ENCODE results near the gene MAGEA2B.
"Not testable (repeated sequence)": the region's sequence is repeated elsewhere in the genome, so short reads cannot be mapped to it uniquely, and the experiment has no call there.

MAGEA2B gene

GRCh38 chrX:152713815-152714787 is at the start of gene MAGEA2B:
MAGEA2B (plus strand) TSS chrX:152714628; CDS start chrX:152717107, 2,479 bp downstream.
- not testable (repeated sequence) for DNase-seq

- no peak for DNase-seq
These were observed 40.3 kb upstream of the MAGEA2B start for GRCh38 chrX:152674135-152674534.

GRCh38 chrX:152674652-152675051 is 39.8 kb upstream of the MAGEA2B start:
- not testable (repeated sequence) for DNase-seq

GRCh38 chrX:152681012-152681411 is 33.4 kb upstream of the MAGEA2B start:
- DNase-seq: not testable (repeated sequence)

- DNase-seq: not testable (repeated sequence)
These were observed 16.2 kb upstream of the MAGEA2B start, which contains the start of gene MAGEA3 for GRCh38 chrX:152697952-152698931. MAGEA3 (plus strand) TSS chrX:152698794; CDS start chrX:152700833, 2,039 bp downstream.

GRCh38 chrX:152700390-152700789 is 14.0 kb upstream of the MAGEA2B start:
- not testable (repeated sequence) for DNase-seq

GRCh38 chrX:152706500-152706899 is 7.9 kb upstream of the MAGEA2B start:
- not testable (repeated sequence) for DNase-seq

GRCh38 chrX:152709173-152709572 is 5.3 kb upstream of the MAGEA2B start, which contains the start of gene CSAG2:
CSAG2 (minus strand) TSS chrX:152709273; CDS start chrX:152709112, 161 bp downstream.
- not testable (repeated sequence) for DNase-seq

- not testable (repeated sequence) for DNase-seq
These were observed 1.2 kb upstream of the MAGEA2B start for GRCh38 chrX:152713195-152713594.

- no peak for DNase-seq
These were observed 11.0 kb downstream of the MAGEA2B start for GRCh38 chrX:152725409-152725808.

- peak; percentile 95 for DNase-seq
These were observed 19.0 kb downstream of the MAGEA2B start, which contains the start of the genes CSAG1 and MAGEA12 for GRCh38 chrX:152733261-152733975. CSAG1 (minus strand) TSS chrX:152733721; CDS start chrX:152732460, 1,261 bp downstream. MAGEA12 (plus strand) TSS chrX:152733757; CDS start chrX:152736162, 2,405 bp downstream.

- not testable (repeated sequence) for DNase-seq
These were observed 19.9 kb downstream of the MAGEA2B start for GRCh38 chrX:152734143-152734858.

- DNase-seq: no peak
These were observed 20.7 kb downstream of the MAGEA2B start for GRCh38 chrX:152735101-152735500.

- no peak for DNase-seq
These were observed 21.6 kb downstream of the MAGEA2B start for GRCh38 chrX:152735860-152736511.

GRCh38 chrX:152736528-152736927 is 22.1 kb downstream of the MAGEA2B start:
- DNase-seq: not testable (repeated sequence)

- DNase-seq: no peak
These were observed 24.1 kb downstream of the MAGEA2B start for GRCh38 chrX:152738560-152738959.

- not testable (repeated sequence) for DNase-seq
These were observed 39.5 kb downstream of the MAGEA2B start, which contains the start of gene MAGEA2 for GRCh38 chrX:152753686-152754650. MAGEA2 (minus strand) TSS chrX:152753842; CDS start chrX:152751363, 2,479 bp downstream.

GRCh38 chrX:152754871-152755270 is 40.4 kb downstream of the MAGEA2B start:
- not testable (repeated sequence) for DNase-seq

GRCh38 chrX:152758918-152759317 is 44.5 kb downstream of the MAGEA2B start, which contains the start of gene CSAG3:
CSAG3 (plus strand) TSS chrX:152759218.
- DNase-seq: not testable (repeated sequence)

All from NCI-H82 (cell line).